Right cardiac atrium (tissue), 5 donors: Measurements from ENCODE around the gene B3GNT7. TPM values are rescaled to one million over a fixed set of nuclear protein-coding genes. Genes with fewer than 3 reads are reported as not detected.
"Not testable (repeated sequence)": the region's sequence is repeated elsewhere in the genome, so short reads cannot be mapped to it uniquely, and the experiment has no call there.

ENCODE experiments used
- ATAC-seq, 2 donors: fragments of 200-7000 bp; cut with Tn5 transposase; one replicate each; pipeline versions ENCODE4 v1.8.0 to v1.9.1; 2020; ENCODE audit warnings: moderate library complexity in 2 of 2, mild to moderate bottlenecking in 1 of 2
- DNase-seq, 3 donors: peaks; one replicate each; pipeline ENCODE4 v3.0.0-alpha.2; 2020
- H3K27ac ChIP-seq: one replicate; pipeline ENCODE4 v1.5.1; 2013; ENCODE audit warnings: mild to moderate bottlenecking, low read length, control low read depth, moderate library complexity
- H3K27me3 ChIP-seq: one replicate; pipeline ENCODE4 v1.6.1; 2013; ENCODE audit not compliant: control insufficient read depth, insufficient read depth
- H3K4me1 ChIP-seq: one replicate; pipeline ENCODE4 v1.6.1; 2013; ENCODE audit warnings: low read length; ENCODE audit not compliant: control insufficient read depth, insufficient read depth
- H3K4me3 ChIP-seq: one replicate; pipeline ENCODE4 v1.5.1; 2013; ENCODE audit warnings: low read length, control low read depth
- H3K9me3 ChIP-seq: one replicate; pipeline ENCODE4 v1.6.1; 2013; ENCODE audit warnings: low read length; ENCODE audit not compliant: control insufficient read depth
- WGBS: extraction: QIAGEN DNeasy Blood & Tissue Kit; methylation state at CpG from one replicate; pipeline ENCODE4 v1.1.7; 2013; 5-methylcytosine and 5-hydroxymethylcytosine counted together
- intact Hi-C, 4 donors: fragments of 100-400 bp; cut with DNase I; formaldehyde crosslinking; loops; one replicate each; pipeline versions ENCODE4 v1.11.0 to v1.14.0; 2022 to 2023
- polyA plus RNA-seq: library from polyadenylated mRNA; stranded (reverse); fragments of 200-250 nt; gene quantifications from one replicate; pipeline ENCODE4 v1.2.3, GENCODE V29; 2013
- total RNA-seq, 4 donors: library from RNA; stranded (reverse); fragmentation: NEBNext Ultra II Directional; extraction: Animal tissue kit (Norgen Biotek cat#: 25700); gene quantifications; one replicate each; pipeline ENCODE4 v1.2.1, GENCODE V29; 2021
- donor health status: healthy with polysubstance abuse.
- donor health status: DM: no; HTN: yes; CAD: no.
- donor health status: DM: no; HTN: no; CAD: no.
- donor health status: DM: no; HTN: yes; CAD: no; lungs with severe emphysema.
- donor health status: DM: yes; HTN: yes; CAD: no.

B3GNT7 gene
- total and polyA plus RNA-seq, 5 donors, result 2.5 to 7.3 (median 5.9) TPM

DNA sequence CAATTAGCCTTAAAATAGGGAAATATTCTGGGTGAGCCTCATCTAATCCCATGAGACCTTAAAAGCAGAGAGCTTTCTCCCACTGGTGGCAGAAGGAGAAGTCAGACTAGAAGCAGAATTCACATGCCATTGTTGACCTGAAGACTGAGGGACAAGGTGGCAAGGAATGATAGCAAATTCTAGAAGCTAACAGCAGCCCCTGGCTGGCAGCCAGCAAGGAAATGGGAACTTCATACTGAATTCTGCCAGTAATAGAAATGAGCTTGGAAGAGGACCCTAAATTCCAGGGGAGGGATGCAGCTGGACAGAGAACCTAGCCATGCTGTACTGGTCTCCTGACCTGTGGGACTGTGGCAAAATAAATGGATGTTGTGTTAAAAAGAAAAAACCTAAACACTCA, 19.5 kb downstream of the B3GNT7 start:
- Histone ChIP-seq H3K27ac (no peak overlapping the region), H3K4me1 (no peaks in the 10 kb centered on the region), H3K4me3 (no peak overlapping the region), H3K27me3 (no peaks in the 10 kb centered on the region), H3K9me3 (no peaks in the 10 kb centered on the region)
- ATAC-seq (no peak), DNase-seq (no peak)
- intact Hi-C loops, result loop anchor here in 1 of 4 donors (10.0 kb wide), 1 partner anchor 310 kb away; no protein-coding TSS in a partner anchor

DNA sequence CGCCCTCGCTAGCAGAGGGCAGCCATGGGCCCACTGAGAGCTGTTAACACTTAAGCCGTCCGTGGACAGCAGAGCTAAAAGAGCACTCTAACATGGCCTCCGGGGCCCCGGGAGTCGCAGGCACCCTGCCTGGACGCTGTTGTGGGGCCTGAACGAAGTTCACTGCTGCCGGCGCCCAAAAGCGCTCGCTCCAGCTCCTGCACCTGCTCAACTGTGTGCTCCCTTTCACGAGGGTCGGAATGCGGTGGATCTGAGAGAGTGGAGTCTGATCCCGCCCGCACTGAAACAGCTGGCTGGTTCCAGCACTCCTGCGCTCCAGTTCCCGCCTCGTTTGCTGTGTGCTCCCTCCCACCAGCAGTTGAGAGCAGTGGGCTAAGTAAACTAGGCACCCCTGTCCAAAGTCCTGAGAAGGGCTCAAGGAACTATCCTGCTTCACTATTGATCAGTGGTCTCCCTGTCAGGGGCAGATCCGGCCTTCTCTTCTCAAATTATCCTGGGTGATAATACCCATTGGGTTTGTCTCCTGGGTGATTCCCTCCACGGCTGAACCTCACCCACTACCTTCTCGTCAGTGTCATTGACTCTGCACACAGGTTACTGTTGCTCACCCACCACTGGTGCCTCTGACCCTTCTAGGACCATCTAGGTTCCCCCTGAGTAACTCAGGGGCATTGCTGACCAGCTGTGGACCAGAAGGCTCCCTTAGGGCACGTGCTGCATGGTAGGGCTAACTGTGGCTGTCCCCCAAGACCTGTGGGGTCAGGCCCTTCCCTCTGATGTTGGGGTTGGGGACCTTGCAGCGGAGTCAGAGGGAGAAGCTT, 23.5 kb downstream of the B3GNT7 start:
- intact Hi-C loops, result loop anchor here in 1 of 4 donors (10.0 kb wide), 1 partner anchor 314 kb away; no protein-coding TSS in a partner anchor
- WGBS, result 84% methylated on average over 26 of the region's 26 CpGs

DNA sequence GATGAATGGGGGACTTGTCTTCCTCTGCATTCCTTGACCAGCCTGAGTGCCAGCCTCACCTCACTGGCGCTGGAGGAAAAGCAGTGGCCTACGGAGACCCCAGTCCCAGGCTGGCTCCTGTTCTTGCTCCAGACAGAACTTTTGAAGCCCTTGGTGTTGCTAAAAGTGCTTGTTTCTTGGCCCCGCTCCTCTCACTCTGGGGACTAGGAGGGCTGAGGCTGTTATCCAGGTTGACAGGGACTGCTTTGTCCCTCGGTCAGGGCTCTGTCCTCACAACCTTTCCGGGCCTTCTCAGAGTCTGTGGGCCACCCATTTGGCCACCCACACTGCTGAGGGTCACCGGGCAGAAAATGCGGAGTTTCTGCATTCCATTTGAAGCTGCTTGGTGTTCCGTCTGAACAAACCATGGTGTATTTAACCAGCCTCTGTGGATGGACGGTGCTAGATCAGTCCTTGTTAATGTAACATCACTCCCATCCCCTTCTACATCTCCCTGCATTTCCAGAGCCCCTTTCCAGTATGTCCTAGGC, 25.6 kb downstream of the B3GNT7 start:
- no peak overlapping the region for H3K4me3 ChIP-seq
- DNase-seq (no peak), ATAC-seq (no peak)
- H3K27ac ChIP-seq, result no peak overlapping the region
- no peaks in the 10 kb centered on the region for H3K27me3 ChIP-seq
- H3K9me3 ChIP-seq, result no peaks in the 10 kb centered on the region
- no peaks in the 10 kb centered on the region for H3K4me1 ChIP-seq
- WGBS, result 77% methylated on average over 9 of the region's 9 CpGs
- intact Hi-C loops, result no loop called here

More for the DNA sequence above, 23.5 kb downstream of the B3GNT7 start:
- DNase-seq (no peak), ATAC-seq (no peak)
- Histone ChIP-seq H3K27me3 (no peaks in the 10 kb centered on the region), H3K27ac (no peak overlapping the region), H3K4me3 (no peak overlapping the region), H3K4me1 (no peaks in the 10 kb centered on the region), H3K9me3 (no peaks in the 10 kb centered on the region)

DNA sequence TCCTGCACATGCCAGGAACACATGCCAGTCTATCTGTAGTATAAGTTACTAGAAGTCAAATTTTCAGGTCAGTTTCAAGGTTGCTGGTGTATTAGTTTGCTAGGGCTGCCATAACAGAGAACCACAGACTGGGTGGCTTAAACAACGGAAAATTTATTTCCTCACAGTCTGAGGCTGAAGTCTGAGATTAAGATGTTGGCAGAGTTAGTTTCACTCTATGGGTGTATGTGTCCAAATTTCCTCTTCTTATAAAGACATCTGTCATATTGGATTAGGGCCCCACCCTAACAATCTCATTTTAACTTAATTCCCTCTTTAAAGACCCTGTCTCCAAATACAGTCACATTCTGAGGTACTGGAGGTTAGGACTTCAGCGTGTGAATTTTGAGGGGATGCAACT, 26.5 kb downstream of the B3GNT7 start:
- H3K27ac ChIP-seq, result no peak overlapping the region
- H3K9me3 ChIP-seq, result no peaks in the 10 kb centered on the region
- ATAC-seq (no peak), DNase-seq (no peak)
- WGBS, result 63% methylated on average over 2 of the region's 2 CpGs
- no peaks in the 10 kb centered on the region for H3K27me3 ChIP-seq
- H3K4me3 ChIP-seq, result no peak overlapping the region
- no peaks in the 10 kb centered on the region for H3K4me1 ChIP-seq
- intact Hi-C loops, result no loop called here

DNA sequence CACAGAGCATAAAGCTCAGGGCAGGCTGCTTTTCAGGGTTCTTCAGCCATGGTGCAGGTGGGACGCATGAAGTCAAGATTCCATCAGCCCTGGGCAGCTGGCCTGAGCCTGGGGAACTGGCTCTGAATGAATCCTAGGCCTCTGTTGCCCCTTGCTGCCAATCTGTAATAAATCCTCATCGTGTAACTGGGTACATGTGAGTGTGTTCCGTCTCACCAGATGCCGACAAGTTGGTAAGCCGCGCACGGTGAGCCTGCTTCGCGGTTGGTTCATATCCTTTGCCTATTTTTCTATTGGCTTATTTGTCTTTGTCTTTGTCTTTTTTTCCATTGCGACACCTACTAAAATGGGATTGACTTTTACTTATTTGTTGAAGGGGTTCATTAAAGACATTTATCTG, 27.7 kb downstream of the B3GNT7 start:
- no peak overlapping the region for H3K27ac ChIP-seq
- ATAC-seq (no peak), DNase-seq (no peak)
- intact Hi-C loops, result no loop called here
- no peak overlapping the region for H3K4me3 ChIP-seq
- H3K9me3 ChIP-seq, result no peaks in the 10 kb centered on the region
- no peaks in the 10 kb centered on the region for H3K4me1 ChIP-seq
- 87% methylated on average over 10 of the region's 10 CpGs for WGBS
- H3K27me3 ChIP-seq, result no peaks in the 10 kb centered on the region

DNA sequence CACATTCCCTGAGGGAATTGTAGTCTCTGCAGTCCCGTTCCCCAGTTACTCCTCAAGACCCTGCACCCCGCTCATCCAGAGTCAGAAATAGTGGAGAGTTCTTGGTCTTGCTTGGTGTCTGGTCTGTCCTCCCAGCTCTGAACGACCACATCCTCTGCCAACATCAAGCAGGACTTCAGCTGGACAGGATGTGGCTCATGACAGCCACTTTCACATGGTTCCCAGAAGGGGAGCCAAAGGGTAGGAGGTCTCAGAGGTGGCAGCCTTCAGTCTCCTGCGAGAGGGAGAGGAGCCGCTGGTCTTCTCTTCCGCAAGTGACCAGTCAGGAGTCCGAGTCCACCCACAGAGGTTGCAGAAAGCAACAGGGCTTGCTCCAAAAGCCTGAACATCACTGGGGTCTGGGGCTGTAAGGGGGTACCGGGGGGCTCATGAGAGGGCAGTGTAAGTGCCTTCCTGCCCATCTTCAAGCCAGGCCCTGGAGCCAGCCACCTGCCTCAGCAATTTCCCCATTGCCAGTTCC, 29.8 kb downstream of the B3GNT7 start:
- intact Hi-C loops, result no loop called here
- DNase-seq, result no peak
- Histone ChIP-seq H3K27me3 (no peaks in the 10 kb centered on the region), H3K9me3 (no peaks in the 10 kb centered on the region), H3K4me3 (no peak overlapping the region), H3K27ac (no peak overlapping the region), H3K4me1 (no peaks in the 10 kb centered on the region)
- ATAC-seq, result no peak
- 56% methylated on average over 8 of the region's 8 CpGs for WGBS

DNA sequence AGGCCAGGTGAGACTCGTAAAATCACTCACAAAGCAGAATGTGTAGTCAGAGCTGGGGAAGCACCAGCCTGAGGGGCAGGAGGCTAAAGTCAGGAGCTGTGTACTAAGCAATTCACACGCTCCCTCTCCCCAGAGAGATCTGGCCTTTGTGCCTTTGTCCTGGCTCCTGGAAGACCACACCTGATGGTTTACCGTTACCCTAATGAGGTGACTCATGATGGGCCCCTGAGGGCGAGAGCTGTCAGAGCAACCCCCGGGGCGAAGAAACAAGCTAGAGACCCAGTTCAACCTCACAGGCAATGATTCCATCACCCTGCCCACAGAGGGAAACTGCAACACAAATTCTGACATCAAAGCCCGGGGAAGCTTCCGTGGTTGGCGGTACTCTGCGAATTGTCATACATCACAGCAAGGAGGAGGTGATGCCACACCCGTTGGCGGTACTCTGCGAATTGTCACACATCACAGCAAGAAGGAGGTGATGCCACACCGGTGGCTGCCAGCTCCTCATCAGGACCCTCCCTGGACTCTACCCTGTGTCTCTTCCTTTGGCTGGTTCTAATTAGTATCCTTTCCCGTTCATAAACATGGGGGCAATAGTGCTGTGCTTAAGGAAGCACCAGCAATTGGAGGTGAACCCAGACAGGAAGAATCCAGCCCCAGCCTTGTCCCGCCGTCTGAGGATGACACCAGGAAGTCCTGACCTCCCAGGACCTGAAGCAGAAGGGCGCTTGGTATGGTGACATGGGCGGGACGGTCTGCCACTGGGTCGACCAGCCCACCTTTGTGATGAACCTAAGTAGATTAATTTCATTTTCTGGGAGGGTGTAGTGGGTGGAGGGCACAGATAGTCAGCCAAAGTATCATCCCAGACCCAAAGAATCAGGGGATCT, 30.5 kb downstream of the B3GNT7 start:
- intact Hi-C loops, result no loop called here
- 70% methylated on average over 21 of the region's 21 CpGs for WGBS

DNA sequence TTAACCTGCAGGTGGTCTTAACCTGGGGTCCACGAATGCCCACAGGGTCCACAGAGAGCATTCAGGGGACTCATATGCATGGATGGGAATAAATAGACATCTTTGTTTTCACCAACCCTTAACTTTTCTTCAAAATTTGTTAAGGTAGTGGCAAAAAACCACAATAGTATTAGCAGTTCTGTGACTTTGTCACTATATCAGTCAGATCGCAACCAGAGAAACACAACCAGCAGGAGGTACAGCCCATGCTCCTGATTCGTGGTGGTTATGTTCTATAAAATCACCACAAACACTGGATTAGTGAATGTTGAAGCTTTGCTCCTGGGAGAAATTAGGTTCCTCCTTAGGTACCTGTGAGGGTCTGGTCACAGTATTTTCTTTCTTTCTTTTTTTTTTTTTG, 31.6 kb downstream of the B3GNT7 start:
- no peak for DNase-seq
- Histone ChIP-seq H3K4me1 (no peaks in the 10 kb centered on the region), H3K27ac (no peak overlapping the region), H3K27me3 (no peaks in the 10 kb centered on the region), H3K9me3 (no peaks in the 10 kb centered on the region), H3K4me3 (no peak overlapping the region)
- WGBS, result 90% methylated on average over 3 of the region's 3 CpGs
- ATAC-seq, result no peak
- intact Hi-C loops, result no loop called here

More for the DNA sequence above, 30.5 kb downstream of the B3GNT7 start:
- H3K9me3 ChIP-seq, result no peaks in the 10 kb centered on the region
- no peak for DNase-seq
- H3K4me1 ChIP-seq, result no peaks in the 10 kb centered on the region
- ATAC-seq, result no peak
- H3K27me3 ChIP-seq, result no peaks in the 10 kb centered on the region
- H3K4me3 ChIP-seq, result no peak overlapping the region
- no peak overlapping the region for H3K27ac ChIP-seq

DNA sequence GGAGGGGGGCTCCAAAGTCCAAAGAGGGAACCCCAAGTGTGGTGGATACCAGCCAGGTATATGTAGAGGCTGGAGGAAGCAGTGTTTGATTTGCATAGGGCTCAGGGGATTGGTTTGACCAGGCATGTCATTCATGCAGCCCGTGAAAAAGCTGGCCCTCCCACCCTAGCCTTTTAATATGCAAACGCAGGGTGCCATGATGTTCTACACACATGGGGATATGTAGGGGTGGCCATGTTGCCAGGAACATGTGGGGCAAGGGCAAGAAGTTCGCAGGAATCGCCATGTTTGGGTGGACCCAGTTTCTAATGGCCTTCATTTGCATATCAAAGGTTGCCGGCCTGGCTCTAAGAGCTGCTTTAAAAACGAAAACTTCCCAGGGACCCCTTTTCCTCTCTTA, 33.6 kb downstream of the B3GNT7 start:
- H3K4me1 ChIP-seq, result no peaks in the 10 kb centered on the region
- ATAC-seq (no peak), DNase-seq (no peak)
- H3K4me3 ChIP-seq, result no peak overlapping the region
- WGBS, result 71% methylated on average over 6 of the region's 6 CpGs
- H3K27me3 ChIP-seq, result no peaks in the 10 kb centered on the region
- H3K27ac ChIP-seq, result no peak overlapping the region
- no peaks in the 10 kb centered on the region for H3K9me3 ChIP-seq
- intact Hi-C loops, result no loop called here

DNA sequence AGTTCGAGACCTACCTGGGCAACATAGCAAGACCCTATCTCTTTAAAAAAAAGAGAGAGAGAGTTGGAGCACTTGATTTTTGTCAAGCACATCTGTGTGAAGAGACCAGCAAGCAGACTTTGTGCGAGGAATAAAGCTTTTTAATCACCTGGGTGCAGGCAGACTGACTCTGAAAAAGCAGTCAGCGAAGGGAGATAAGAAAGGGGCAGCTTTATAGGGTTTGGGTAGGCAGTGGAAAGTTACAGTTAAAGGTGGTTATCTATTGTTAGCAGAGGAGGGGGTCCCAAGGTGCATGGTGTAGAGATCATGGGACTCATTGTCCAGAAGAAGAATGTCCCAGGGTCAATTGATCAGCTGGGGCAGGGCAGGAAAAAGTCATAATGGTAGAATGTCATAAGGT, 34.4 kb downstream of the B3GNT7 start:
- intact Hi-C loops, result no loop called here

DNA sequence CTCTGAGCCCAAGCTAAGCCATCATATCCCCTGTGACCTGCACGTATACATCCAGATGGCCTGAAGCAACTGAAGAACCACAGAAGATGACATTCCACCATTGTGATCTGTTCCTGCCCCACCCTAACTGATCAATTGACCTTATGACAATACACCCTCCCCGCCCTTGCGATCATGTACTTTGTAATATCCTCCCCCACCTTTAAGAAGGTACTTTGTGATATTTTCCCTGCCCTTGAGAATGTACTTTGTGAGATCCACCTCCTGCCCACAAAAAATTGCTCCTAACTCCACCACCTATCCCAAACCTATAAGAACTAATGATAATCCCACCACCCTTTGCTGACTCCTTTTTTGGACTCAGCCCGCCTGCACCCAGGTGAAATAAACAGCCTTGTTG, 34.9 kb downstream of the B3GNT7 start:
- intact Hi-C loops, ATAC-seq, H3K4me3 ChIP-seq, H3K27ac ChIP-seq, DNase-seq, H3K4me1 ChIP-seq, H3K9me3 ChIP-seq, H3K27me3 ChIP-seq: not testable (repeated sequence)
- WGBS, result 89% methylated on average over 4 of the region's 4 CpGs

More for the DNA sequence above, 34.4 kb downstream of the B3GNT7 start:
- Histone ChIP-seq H3K4me1 (no peaks in the 10 kb centered on the region), H3K27me3 (no peaks in the 10 kb centered on the region), H3K4me3 (no peak overlapping the region), H3K9me3 (no peaks in the 10 kb centered on the region), H3K27ac (no peak overlapping the region)
- no peak for DNase-seq
- ATAC-seq, result no peak
- WGBS, result 90% methylated on average over 3 of the region's 3 CpGs
